HCT116 (cell line): ENCODE data around the gene UGT2A3. TPM values are rescaled to one million over a fixed set of nuclear protein-coding genes. Genes with fewer than 3 reads are reported as not detected.

Experiments used
- ATAC-seq: fragments of 200-7000 bp; cut with Tn5 transposase; 2 replicates; pipeline ENCODE4 v1.9.1; 2020; ENCODE audit warnings: mild to moderate bottlenecking, moderate library complexity
- BruUV-seq: library from RNA; stranded (reverse); fragments of 400-500 nt; replicated peaks from 2 replicates; lab custom pipeline; 2021; lab: Mats Ljungman, UMichigan
- CTCF ChIA-PET: fragments of 300-600 bp; sonication (Branson Sonifier 250); formaldehyde crosslinking; loops from one replicate; lab custom pipeline; 2021; ENCODE audit warnings: antibody characterized with exemption; lab: Charles Lee
- POLR2A ChIA-PET: fragments of 300-600, 350-600 bp; sonication (Branson Sonifier 250); formaldehyde crosslinking; loops from one replicate; lab custom pipeline; 2021; ENCODE audit warnings: antibody characterized with exemption; lab: Charles Lee
- RAD21 ChIA-PET, 2 experiments: fragments of 300-600 bp; sonication (Branson Sonifier 250); formaldehyde crosslinking; loops; one replicate each; lab custom pipeline; 2023; ENCODE audit warnings: low total read pairs in 2 of 2; ENCODE audit not compliant: uncharacterized antibody in 2 of 2, unreplicated experiment in 2 of 2, low non-redundant PET in 1 of 2; lab: Charles Lee
- DNase-seq: peaks from one replicate; pipeline ENCODE4 v3.0.0-alpha.2; 2010; ENCODE audit warnings: low read depth, low spot score
- H2AFZ ChIP-seq: fragments of 200-600 bp; shearing (Covaris generic), sonication (generic); 2 replicates; pipeline ENCODE4 v1.6.1; 2017; ENCODE audit warnings: low read depth, mixed run types, mixed read lengths, antibody characterized with exemption, low read length; ENCODE audit not compliant: poor library complexity, severe bottlenecking
- H3K27ac ChIP-seq: 2 replicates; pipeline ENCODE4 v1.5.1; 2012; ENCODE audit warnings: low read depth, low read length
- H3K27me3 ChIP-seq: fragments of 200-600 bp; sonication (generic); 2 replicates; pipeline ENCODE4 v1.6.1; 2016; ENCODE audit warnings: mixed run types, low read length, mixed read lengths; ENCODE audit not compliant: insufficient read depth
- H3K36me3 ChIP-seq, 2 experiments: fragments of 200-500 bp in 1 of 2; fragments of 200-600 bp in 1 of 2; sonication (Bioruptor generic) in 1 of 2; sonication (generic) in 1 of 2; 2 replicates each; pipeline versions ENCODE4 v1.5.1 to v1.6.1; 2014 to 2016; ENCODE audit warnings: low read length in 2 of 2, inconsistent platforms in 1 of 2, mixed read lengths in 1 of 2, mixed run types in 1 of 2; ENCODE audit not compliant: insufficient read depth in 2 of 2, control insufficient read depth in 1 of 2
- H3K4me1 ChIP-seq, 2 experiments: fragments of 200-600 bp in 1 of 2; sonication (generic) in 1 of 2; 2 replicates each; pipeline versions ENCODE4 v1.5.1 to v1.6.1; 2012 to 2017; ENCODE audit warnings: low read length in 2 of 2, inconsistent platforms in 1 of 2, mild to moderate bottlenecking in 1 of 2, mixed read lengths in 1 of 2, mixed run types in 1 of 2, moderate library complexity in 1 of 2; ENCODE audit not compliant: insufficient read depth in 2 of 2, control insufficient read depth in 1 of 2
- H3K4me2 ChIP-seq: fragments of 200-600 bp; sonication (generic); 2 replicates; pipeline ENCODE4 v1.6.1; 2017; ENCODE audit warnings: mixed run types, low read length, mixed read lengths
- H3K4me3 ChIP-seq, 2 experiments: fragments of 200-600 bp in 1 of 2; sonication (generic) in 1 of 2; replicated peaks in 1 of 2; 2 replicates each; pipeline ENCODE4 v1.5.1; 2011 to 2016; ENCODE audit warnings: low read length in 2 of 2, control low read depth in 1 of 2, low read depth in 1 of 2, mild to moderate bottlenecking in 1 of 2, mixed read lengths in 1 of 2, mixed run types in 1 of 2
- H3K79me2 ChIP-seq: fragments of 200-600 bp; sonication (generic); 2 replicates; pipeline ENCODE4 v1.6.1; 2017; ENCODE audit warnings: mild to moderate bottlenecking, mixed run types, low read length, moderate library complexity, mixed read lengths; ENCODE audit not compliant: insufficient read depth
- H3K9ac ChIP-seq: fragments of 200-600 bp; sonication (generic); 2 replicates; pipeline ENCODE4 v1.6.1; 2016; ENCODE audit warnings: low read length, mixed read lengths
- H3K9me2 ChIP-seq: fragments of 200-600 bp; sonication (generic), shearing (Covaris generic); 2 replicates; pipeline ENCODE4 v1.6.1; 2017; ENCODE audit warnings: mixed run types, mild to moderate bottlenecking, moderate library complexity; ENCODE audit not compliant: insufficient read depth
- H3K9me3 ChIP-seq, 2 experiments: fragments of 200-500 bp in 1 of 2; fragments of 200-600 bp in 1 of 2; sonication (Bioruptor generic) in 1 of 2; sonication (generic) in 1 of 2; 2 replicates each; pipeline ENCODE4 v1.6.1; 2014 to 2017; ENCODE audit warnings: low read length in 2 of 2, mixed read lengths in 2 of 2, inconsistent platforms in 1 of 2, low read depth in 1 of 2, mild to moderate bottlenecking in 1 of 2, mixed run types in 1 of 2, moderate library complexity in 1 of 2; ENCODE audit not compliant: control insufficient read depth in 1 of 2, insufficient read depth in 1 of 2
- H4K20me1 ChIP-seq: fragments of 200-600 bp; sonication (generic), shearing (Covaris generic); 2 replicates; pipeline ENCODE4 v1.6.1; 2017; ENCODE audit warnings: mixed run types, mild to moderate bottlenecking, moderate library complexity; ENCODE audit not compliant: insufficient read depth
- EGR1 ChIP-seq: IDR thresholded peaks from 2 replicates; pipeline ENCODE4 v1.6.1; 2012; ENCODE audit warnings: low read depth
- ELF1 ChIP-seq: IDR thresholded peaks from 2 replicates; pipeline ENCODE4 v1.6.1; 2012; ENCODE audit warnings: low read depth, borderline replicate concordance
- FOSL1 ChIP-seq: IDR thresholded peaks from 2 replicates; pipeline ENCODE4 v1.6.1; 2012; ENCODE audit warnings: low read depth
- POLR2AphosphoS5 ChIP-seq: IDR thresholded peaks from 2 replicates; pipeline ENCODE4 v1.6.1; 2011; ENCODE audit warnings: mild to moderate bottlenecking, low read depth, low read length, moderate library complexity
- SRF ChIP-seq: IDR thresholded peaks from 2 replicates; pipeline ENCODE4 v1.6.1; 2012; ENCODE audit warnings: low read depth
- TCF7L2 ChIP-seq: IDR thresholded peaks from 2 replicates; pipeline ENCODE4 v1.7.0; 2011; ENCODE audit warnings: borderline replicate concordance, inconsistent platforms; ENCODE audit not compliant: insufficient read depth, insufficient read length; ENCODE audit errors: extremely low read depth
- ZFX ChIP-seq: fragments of 450-650 bp; IDR thresholded peaks from 2 replicates; pipeline ENCODE4 v1.6.1; 2017
- intact Hi-C: fragments of 100-400 bp; cut with micrococcal nuclease; formaldehyde crosslinking; loops from 2 replicates; pipeline ENCODE4 v1.10.0; 2022
- total RNA-seq: library from RNA; stranded (reverse); gene quantifications from one replicate; pipeline ENCODE4 v1.2.1, GENCODE V29; 2021; ENCODE audit not compliant: unreplicated experiment
- TF ChIP-seq, protein P1 (sequence below), 3 experiments: fragments of 200-600 bp in 1 of 3; sonication (generic) in 1 of 3; IDR thresholded peaks in 2 of 3; conservative IDR thresholded peaks in 1 of 3; 2 replicates each; pipeline ENCODE4 v1.5.1; 2012 to 2017; ENCODE audit warnings: low read depth in 2 of 3, low read length in 2 of 3, antibody characterized with exemption in 1 of 3, borderline replicate concordance in 1 of 3, control low read depth in 1 of 3, mild to moderate bottlenecking in 1 of 3, mixed read lengths in 1 of 3, mixed run types in 1 of 3, moderate library complexity in 1 of 3; ENCODE audit not compliant: insufficient read depth in 1 of 3
- TF ChIP-seq, protein P2 (sequence below): IDR thresholded peaks from 2 replicates; pipeline ENCODE4 v1.6.1; 2012; ENCODE audit warnings: low read depth

UGT2A3 gene
- total RNA-seq, 1 experiment from 2014 or later, result not detected

DNA sequence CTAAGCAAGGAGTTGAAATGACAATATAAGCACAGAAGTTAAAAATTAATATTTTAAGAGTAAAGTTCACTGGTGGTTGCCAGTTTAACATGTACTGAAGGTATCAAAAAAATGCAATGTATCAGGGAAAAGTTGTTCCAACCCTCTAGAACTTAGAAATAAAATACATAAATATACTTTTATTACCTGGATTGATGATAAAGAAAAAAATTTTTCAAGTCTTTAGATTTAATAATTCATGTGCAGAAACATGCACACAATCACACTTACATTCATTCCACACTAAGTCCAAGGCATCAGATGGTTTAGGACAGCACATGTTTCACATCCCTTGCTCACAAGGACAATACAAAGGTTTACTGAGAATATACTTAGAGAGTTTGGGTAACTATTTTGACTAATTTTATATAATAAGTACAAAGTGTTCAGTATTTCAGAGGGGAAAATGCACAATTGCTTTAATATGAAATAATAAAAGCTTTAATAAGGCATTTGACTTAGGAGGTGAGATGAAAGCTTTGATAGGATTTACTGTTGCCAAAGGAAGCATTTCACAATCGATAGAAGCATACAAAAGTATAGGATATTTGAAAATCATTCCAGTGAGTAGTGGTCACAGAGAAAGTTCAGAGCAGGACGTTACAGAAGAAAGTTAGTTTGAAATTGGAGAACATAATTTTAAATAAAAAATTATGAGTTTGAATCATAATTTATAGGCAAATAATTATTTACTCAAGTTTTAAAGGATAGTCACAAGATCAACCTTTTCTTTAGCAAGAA is 392 bp upstream of the UGT2A3 start:
- no peaks in the 10 kb centered on the region for H3K27me3 ChIP-seq
- DNase-seq (no peak), ATAC-seq (no peak)
- no peak overlapping the region for H2AFZ ChIP-seq
- no peak overlapping the region for H3K4me3 ChIP-seq
- no peaks in the 10 kb centered on the region for H3K79me2 ChIP-seq
- H3K9me3 ChIP-seq, result no peaks in the 10 kb centered on the region
- no peaks in the 10 kb centered on the region for H3K36me3 ChIP-seq
- RAD21 ChIA-PET, result no interaction called here
- CTCF ChIA-PET, result no interaction called here
- no peak overlapping the region for H3K9ac ChIP-seq
- POLR2A ChIA-PET, result no interaction called here
- H4K20me1 ChIP-seq, result no peaks in the 10 kb centered on the region
- no peaks in the 10 kb centered on the region for H3K4me1 ChIP-seq
- H3K4me2 ChIP-seq, result no peak overlapping the region
- TF ChIP-seq FOSL1 (no peak), EGR1 (no peak), ELF1 (no peak), POLR2AphosphoS5 (no peak), TCF7L2 (no peak), SRF (no peak), ZFX (no peak)
- TF ChIP-seq, protein P1, sequence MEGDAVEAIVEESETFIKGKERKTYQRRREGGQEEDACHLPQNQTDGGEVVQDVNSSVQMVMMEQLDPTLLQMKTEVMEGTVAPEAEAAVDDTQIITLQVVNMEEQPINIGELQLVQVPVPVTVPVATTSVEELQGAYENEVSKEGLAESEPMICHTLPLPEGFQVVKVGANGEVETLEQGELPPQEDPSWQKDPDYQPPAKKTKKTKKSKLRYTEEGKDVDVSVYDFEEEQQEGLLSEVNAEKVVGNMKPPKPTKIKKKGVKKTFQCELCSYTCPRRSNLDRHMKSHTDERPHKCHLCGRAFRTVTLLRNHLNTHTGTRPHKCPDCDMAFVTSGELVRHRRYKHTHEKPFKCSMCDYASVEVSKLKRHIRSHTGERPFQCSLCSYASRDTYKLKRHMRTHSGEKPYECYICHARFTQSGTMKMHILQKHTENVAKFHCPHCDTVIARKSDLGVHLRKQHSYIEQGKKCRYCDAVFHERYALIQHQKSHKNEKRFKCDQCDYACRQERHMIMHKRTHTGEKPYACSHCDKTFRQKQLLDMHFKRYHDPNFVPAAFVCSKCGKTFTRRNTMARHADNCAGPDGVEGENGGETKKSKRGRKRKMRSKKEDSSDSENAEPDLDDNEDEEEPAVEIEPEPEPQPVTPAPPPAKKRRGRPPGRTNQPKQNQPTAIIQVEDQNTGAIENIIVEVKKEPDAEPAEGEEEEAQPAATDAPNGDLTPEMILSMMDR (IDR thresholded peaks at IDR 0.05 in 2 of 3, conservative IDR thresholded peaks at IDR 0.05 in 1 of 3; ENCODE audit: borderline replicate concordance in 1 of 3, insufficient read depth in 1 of 3, low read depth in 2 of 3, low read length in 2 of 3), result no peak
- TF ChIP-seq, protein P2, sequence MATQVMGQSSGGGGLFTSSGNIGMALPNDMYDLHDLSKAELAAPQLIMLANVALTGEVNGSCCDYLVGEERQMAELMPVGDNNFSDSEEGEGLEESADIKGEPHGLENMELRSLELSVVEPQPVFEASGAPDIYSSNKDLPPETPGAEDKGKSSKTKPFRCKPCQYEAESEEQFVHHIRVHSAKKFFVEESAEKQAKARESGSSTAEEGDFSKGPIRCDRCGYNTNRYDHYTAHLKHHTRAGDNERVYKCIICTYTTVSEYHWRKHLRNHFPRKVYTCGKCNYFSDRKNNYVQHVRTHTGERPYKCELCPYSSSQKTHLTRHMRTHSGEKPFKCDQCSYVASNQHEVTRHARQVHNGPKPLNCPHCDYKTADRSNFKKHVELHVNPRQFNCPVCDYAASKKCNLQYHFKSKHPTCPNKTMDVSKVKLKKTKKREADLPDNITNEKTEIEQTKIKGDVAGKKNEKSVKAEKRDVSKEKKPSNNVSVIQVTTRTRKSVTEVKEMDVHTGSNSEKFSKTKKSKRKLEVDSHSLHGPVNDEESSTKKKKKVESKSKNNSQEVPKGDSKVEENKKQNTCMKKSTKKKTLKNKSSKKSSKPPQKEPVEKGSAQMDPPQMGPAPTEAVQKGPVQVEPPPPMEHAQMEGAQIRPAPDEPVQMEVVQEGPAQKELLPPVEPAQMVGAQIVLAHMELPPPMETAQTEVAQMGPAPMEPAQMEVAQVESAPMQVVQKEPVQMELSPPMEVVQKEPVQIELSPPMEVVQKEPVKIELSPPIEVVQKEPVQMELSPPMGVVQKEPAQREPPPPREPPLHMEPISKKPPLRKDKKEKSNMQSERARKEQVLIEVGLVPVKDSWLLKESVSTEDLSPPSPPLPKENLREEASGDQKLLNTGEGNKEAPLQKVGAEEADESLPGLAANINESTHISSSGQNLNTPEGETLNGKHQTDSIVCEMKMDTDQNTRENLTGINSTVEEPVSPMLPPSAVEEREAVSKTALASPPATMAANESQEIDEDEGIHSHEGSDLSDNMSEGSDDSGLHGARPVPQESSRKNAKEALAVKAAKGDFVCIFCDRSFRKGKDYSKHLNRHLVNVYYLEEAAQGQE, result no peak
- intact Hi-C loops, result no loop called here
- no peaks in the 10 kb centered on the region for H3K9me2 ChIP-seq
- BruUV-seq, result no TSS peak
- no peak overlapping the region for H3K27ac ChIP-seq
